GM18526 (cell line): ENCODE results near the gene EFNB2.

ENCODE experiments used
- POLR2A ChIP-seq: IDR thresholded peaks from 3 replicates; pipeline ENCODE4 v1.6.1; 2011; ENCODE audit not compliant: insufficient read length; ENCODE audit errors: extremely low read depth

EFNB2 gene

GRCh38 chr13:106522112-106522705 lies 13.3 kb downstream of the EFNB2 start:
- TF ChIP-seq POLR2A, result no peak

GRCh38 chr13:106521095-106521799 lies 14.2 kb downstream of the EFNB2 start:
- TF ChIP-seq POLR2A, result no peak

GRCh38 chr13:106520251-106521054 lies 15.0 kb downstream of the EFNB2 start:
- TF ChIP-seq POLR2A, result no peak

GRCh38 chr13:106518512-106518911 lies 16.9 kb downstream of the EFNB2 start:
- no peak for TF ChIP-seq POLR2A

GRCh38 chr13:106517109-106517847 lies 18.2 kb downstream of the EFNB2 start:
- no peak for TF ChIP-seq POLR2A

GRCh38 chr13:106515635-106516254 lies 19.7 kb downstream of the EFNB2 start:
- no peak for TF ChIP-seq POLR2A

- no peak for TF ChIP-seq POLR2A
Measured at GRCh38 chr13:106514928-106515634, 20.4 kb downstream of the EFNB2 start.

- no peak for TF ChIP-seq POLR2A
Measured at GRCh38 chr13:106513025-106513983, 22.2 kb downstream of the EFNB2 start.

GRCh38 chr13:106507560-106508274 lies 27.7 kb downstream of the EFNB2 start:
- no peak for TF ChIP-seq POLR2A

- TF ChIP-seq POLR2A, result no peak
Measured at GRCh38 chr13:106506286-106506685, 29.2 kb downstream of the EFNB2 start.

- TF ChIP-seq POLR2A, result no peak
Measured at GRCh38 chr13:106505732-106506131, 29.7 kb downstream of the EFNB2 start.

GRCh38 chr13:106505295-106505694 lies 30.2 kb downstream of the EFNB2 start:
- TF ChIP-seq POLR2A, result no peak

GRCh38 chr13:106503730-106504453 lies 31.6 kb downstream of the EFNB2 start:
- TF ChIP-seq POLR2A, result no peak
